Measurements from ENCODE around the gene ZNF44. TPM values are rescaled to one million over a fixed set of nuclear protein-coding genes. Genes with fewer than 3 reads are reported as not detected.

ZNF44 gene
- total RNA-seq, 1 donor from 2014 or later, result 16.0 TPM

GRCh38 chr19:12265921-12266704, 28.6 kb downstream of the ZNF44 start:
- intact Hi-C loops (cut with micrococcal nuclease), result no loop called here

- intact Hi-C loops (cut with micrococcal nuclease), result no loop called here
Measured at GRCh38 chr19:12261554-12261953, 33.1 kb downstream of the ZNF44 start.

- intact Hi-C loops (cut with micrococcal nuclease), result no loop called here
Measured at GRCh38 chr19:12260861-12261260, 33.8 kb downstream of the ZNF44 start.

- intact Hi-C loops (cut with micrococcal nuclease), result no loop called here
Measured at GRCh38 chr19:12260236-12260635, 34.4 kb downstream of the ZNF44 start.

GRCh38 chr19:12255372-12255771, 39.3 kb downstream of the ZNF44 start:
- intact Hi-C loops (cut with micrococcal nuclease), result no loop called here

- intact Hi-C loops (cut with micrococcal nuclease), result no loop called here
Measured at GRCh38 chr19:12247644-12248222, 47.0 kb downstream of the ZNF44 start.

GRCh38 chr19:12244370-12244769, 50.3 kb downstream of the ZNF44 start:
- intact Hi-C loops (cut with micrococcal nuclease), result no loop called here

- intact Hi-C loops (cut with micrococcal nuclease), result no loop called here
Measured at GRCh38 chr19:12237143-12237839, 57.4 kb downstream of the ZNF44 start.

GRCh38 chr19:12232961-12233360, 61.7 kb downstream of the ZNF44 start:
- intact Hi-C loops (cut with micrococcal nuclease), result no loop called here

GRCh38 chr19:12230751-12231733, 63.6 kb downstream of the ZNF44 start:
- intact Hi-C loops (cut with micrococcal nuclease), result no loop called here

- intact Hi-C loops (cut with micrococcal nuclease), result no loop called here
Measured at GRCh38 chr19:12229990-12230389, 64.7 kb downstream of the ZNF44 start.

GRCh38 chr19:12224676-12225075, 70.0 kb downstream of the ZNF44 start:
- intact Hi-C loops (cut with micrococcal nuclease), result no loop called here

GRCh38 chr19:12222980-12223630, 71.6 kb downstream of the ZNF44 start:
- intact Hi-C loops (cut with micrococcal nuclease), result no loop called here

Other genes with a start within 250 kb of the ZNF44 start
- gene ZNF878, start 241.9 kb downstream of the ZNF44 start, total RNA-seq, result 0.61 and 0.89 TPM in 2 replicates
- gene ZNF844, start 230.2 kb downstream of the ZNF44 start, total RNA-seq, result 1.3 and 1.5 TPM in 2 replicates
- 2.1 and 2.8 TPM in 2 replicates for gene ZNF20, start 154.5 kb downstream of the ZNF44 start, total RNA-seq
- gene ZNF625, start 138.1 kb downstream of the ZNF44 start, total RNA-seq, result 4.2 and 5.0 TPM in 2 replicates
- 13.2 and 13.3 TPM in 2 replicates for gene ZNF136, start 131.8 kb downstream of the ZNF44 start, total RNA-seq
- gene ZNF563, start 38.8 kb upstream of the ZNF44 start, total RNA-seq, result 2.4 and 2.5 TPM in 2 replicates
- gene ZNF442, start 70.8 kb upstream of the ZNF44 start, total RNA-seq, result 0.25 and 0.27 TPM in 2 replicates
- gene ZNF799, start 106.4 kb upstream of the ZNF44 start, total RNA-seq, result 3.7 and 4.3 TPM in 2 replicates
- 4.9 and 5.0 TPM in 2 replicates for gene ZNF443, start 146.1 kb upstream of the ZNF44 start, total RNA-seq
- 1.2 and 1.9 TPM in 2 replicates for gene ZNF709, start 189.9 kb upstream of the ZNF44 start, total RNA-seq